Measurements from ENCODE around the gene CKM.
"Not testable (repeated sequence)": the region's sequence is repeated elsewhere in the genome, so short reads cannot be mapped to it uniquely, and the experiment has no call there.

CKM gene

DNA sequence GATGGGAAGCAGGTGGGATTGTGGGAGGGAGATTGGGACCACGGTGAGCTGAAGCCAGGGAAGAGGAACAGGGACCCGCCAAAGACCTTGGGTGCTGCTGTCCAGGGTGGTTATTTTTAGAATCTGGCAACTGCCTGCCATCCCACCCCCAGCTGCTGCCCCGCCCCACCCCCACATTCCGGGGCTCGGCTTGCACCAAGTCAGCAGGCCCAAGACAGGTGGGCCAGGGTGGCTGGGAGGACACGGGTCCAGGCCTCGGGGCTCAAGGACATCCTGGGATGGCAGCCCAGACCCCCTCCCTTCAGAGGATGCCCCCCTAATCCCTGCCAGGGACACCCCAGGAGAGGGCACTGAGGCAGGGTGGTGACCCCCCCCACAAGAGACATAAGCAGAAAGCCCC, 827 bp downstream of the CKM start:
- DNase-seq (ENCODE audit: low read depth in 2 of 2), result no peak

DNA sequence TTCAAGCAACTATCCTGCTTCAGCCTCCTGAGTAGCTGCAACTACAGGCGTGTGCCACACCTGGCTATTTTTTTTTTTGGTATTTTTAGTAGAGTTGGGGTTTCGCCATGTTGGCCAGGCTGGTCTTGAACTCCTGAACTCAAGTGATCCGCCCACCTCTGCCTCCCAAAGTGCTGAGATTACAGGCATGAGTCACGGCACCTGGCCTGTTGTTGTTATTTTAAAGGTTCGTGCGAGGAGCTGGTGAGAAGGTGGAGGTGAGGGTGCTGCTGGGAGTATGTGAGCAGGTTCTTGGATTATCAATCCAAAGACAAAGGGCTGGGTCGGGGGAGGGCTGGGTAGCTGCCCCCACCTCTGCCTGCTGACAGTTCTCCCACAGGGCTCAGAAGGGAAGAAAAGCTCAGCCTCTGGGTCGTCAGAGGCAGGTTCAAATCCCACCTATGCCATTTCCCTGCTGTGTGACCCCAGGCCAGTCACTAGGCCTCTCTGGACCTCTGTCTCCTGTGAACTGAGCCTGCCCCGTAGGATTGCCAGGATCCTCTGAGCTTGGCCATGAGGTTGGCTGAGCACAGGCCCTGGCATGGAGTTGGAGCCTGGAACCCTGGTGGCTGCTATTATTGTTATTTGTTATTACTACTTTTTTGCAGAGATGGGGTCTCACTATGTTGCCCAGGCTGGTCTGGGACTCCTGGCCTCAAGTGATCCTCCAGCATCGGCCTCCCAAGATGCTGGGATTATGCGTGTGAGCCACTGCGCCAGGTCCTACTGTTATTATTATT, 1.5 kb downstream of the CKM start:
- no peak for DNase-seq (ENCODE audit: low read depth in 2 of 2)

DNA sequence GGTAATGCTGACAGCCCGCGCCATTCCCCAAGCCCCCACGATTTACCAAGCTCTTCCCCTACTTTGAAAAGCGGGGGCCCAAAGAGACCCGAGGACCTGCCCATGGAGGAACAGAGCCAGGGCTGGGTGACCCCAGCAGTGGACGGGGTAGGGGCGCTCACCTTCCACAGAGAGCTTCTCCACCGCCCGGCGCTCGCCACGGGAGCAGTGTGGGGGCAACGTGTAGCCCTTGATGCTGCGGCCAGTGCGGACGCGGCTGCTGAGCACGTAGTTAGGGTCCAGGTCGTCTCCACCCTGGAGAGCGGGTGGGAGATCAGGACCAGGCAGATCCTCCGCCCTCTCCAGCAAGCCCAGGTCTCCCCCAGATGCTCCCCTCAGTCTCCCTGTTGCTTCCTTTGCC, 7.4 kb downstream of the CKM start:
- DNase-seq (ENCODE audit: low read depth in 2 of 2), result no peak

DNA sequence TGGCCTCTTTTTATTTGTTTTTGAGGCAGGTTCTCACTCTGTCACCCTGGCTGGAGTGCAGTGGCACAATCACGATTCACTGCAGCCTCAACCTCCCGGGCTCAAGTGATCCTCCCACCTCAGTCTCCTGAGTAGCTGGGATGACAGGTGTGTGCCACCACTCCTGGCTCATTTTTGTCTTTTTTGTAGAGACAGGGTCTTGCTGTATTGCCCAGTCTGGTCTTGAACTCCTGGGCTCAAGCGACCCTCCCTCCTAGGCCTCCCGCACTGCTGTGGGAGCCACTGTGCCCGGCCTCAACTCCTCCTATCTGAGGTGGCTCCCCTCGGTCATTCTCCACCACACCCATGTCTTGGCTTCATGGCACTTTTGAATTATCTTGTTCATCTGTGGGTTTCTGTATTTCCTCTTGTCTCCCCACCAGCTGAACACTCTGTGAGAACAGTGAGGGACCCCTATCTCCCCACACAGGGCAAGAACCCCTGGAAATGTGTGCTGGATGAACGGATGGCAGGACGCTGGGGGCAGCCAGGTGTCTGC, 7.9 kb downstream of the CKM start:
- no peak for DNase-seq (ENCODE audit: low read depth in 2 of 2)

DNA sequence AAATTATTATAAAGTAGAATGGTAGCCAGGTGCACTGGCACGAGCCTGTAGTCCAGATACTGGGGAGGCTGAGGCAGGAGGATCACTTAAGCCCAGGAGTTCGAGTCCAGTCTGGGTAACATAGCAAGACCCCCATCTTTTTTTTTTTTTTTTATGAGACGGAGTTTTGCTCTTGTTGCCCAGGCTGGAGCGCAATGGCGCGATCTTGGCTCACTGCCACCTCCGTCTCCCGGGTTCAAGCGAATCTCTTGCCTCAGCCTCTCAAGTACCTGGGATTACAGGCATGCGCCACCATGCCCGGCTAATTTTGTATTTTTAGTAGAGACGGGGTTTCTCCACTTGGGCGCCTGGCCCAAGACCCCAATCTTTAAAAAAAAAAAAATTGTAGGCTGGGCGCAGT, 10.4 kb downstream of the CKM start:
- DNase-seq (ENCODE audit: low read depth in 2 of 2), result not testable (repeated sequence)

DNA sequence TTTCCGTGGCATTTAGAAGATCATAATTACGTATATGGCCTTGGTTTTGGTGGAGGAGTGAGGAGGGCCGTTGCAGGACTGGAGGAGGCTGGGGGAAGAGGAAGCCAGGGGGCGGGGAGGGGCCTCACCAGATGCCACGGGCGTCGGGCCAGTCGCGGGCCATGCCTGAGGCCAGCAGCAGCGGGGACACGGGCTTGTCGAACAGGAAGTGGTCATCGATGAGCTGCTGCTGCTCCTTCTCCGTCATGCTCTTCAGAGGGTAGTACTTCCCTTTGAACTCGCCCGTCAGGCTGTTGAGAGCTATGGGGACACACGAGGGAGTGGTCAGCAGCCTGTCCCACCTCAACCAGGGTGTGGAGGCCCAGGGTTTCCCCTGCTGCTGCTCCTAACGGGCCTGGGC, 11.1 kb downstream of the CKM start:
- no peak for DNase-seq (ENCODE audit: low read depth in 2 of 2)

DNA sequence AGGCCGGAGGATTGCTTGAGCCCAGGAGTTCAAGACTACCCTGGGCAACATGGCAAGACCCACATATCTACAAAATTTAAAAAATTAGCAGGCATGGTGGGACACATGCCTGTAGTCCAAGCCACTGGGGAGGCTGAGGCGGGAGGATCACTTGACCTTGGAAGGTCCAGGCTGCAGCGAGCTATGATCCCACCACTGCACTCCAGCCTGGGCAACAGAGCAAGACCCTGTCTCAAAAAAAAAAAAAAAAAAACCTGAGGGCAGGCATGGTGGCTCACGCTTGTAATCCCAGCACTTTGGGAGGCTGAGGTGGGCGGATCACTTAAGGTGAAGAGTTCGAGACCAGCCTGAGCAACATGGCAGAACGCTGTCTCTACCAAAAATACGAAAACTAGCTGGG, 13.4 kb downstream of the CKM start:
- not testable (repeated sequence) for DNase-seq (ENCODE audit: low read depth in 2 of 2)

DNA sequence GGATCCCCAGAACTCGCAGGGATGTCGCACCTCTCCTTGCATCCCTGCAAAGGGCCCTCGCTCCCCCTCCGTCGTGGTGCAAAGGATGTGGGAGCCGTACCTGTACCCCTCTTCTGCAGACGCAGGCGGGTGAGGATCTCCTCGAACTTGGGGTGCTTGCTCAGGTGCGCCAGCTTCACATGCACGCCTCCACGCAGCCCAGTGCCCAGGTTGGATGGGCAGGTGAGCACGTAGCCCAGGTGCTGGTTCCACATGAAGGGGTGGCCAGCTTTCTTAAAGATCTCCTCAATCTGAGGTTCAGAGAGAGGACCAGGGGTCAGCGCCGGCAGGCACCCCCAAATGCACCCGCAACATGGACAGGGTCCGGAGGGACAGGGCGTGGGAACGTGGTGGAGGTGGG, 15.3 kb downstream of the CKM start:
- DNase-seq (ENCODE audit: low read depth in 2 of 2), result no peak

DNA sequence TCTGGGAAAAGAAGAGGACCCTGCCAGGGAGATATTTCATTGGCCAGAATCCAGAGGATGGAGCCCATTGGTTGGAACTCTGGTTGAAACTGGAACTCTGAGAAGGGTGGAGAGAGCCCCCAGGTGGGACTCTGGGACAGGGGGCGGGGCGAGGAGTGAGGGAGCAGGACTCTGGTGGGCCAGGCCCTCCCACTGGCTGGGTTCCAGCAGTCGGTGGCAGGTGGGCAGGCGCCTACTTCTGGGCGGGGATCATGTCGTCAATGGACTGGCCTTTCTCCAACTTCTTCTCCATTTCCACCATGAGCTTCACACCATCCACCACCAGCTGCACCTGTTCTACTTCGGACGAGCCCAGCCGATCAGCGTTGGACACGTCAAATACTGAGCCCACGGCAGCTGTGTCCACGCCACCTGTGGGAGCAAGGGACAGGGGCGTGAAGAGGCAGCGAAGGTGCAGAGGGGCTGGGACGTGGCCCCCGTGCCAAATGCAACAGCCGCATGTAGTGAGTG, 16.1 kb downstream of the CKM start:
- no peak for DNase-seq (ENCODE audit: low read depth in 2 of 2)

DNA sequence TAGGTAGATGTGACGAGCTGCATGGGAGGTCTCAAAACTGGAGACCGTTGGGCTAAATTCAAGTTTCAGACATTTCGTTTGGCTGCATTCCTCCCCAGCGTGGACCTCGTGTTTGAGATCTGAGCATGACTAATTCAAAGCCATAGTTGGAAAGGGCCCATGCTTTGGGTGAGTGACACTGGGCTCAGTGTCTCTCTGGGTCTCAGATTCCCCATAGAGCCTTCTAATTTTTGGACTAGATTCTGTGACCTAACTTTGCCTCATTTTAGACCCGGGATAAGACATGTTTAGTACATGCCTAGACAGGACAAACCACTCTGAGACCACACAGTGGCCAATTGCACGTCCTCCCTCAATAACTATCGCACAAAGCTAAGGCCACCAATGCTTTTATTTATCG, 16.6 kb downstream of the CKM start:
- no peak for DNase-seq (ENCODE audit: low read depth in 2 of 2)

DNA sequence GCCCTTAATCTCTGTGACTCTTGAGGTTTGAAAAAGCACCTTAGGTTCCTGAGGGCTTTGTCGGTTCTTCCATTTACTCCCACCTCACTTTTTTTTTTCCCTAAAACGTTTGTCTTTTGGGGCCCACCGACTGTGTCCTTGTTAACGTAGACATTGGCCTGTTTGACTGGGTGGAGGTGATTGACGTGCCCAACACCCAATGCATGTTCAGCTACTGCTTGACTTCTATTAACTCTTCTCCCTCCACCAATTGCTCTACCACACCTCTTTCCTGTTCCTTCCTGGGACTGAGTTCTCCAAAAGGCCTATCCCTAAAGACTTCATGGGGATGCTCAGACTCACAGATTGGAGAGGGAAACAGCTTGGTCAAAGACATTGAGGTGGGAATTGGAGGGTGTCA, 17.3 kb downstream of the CKM start:
- no peak for DNase-seq (ENCODE audit: low read depth in 2 of 2)

DNA sequence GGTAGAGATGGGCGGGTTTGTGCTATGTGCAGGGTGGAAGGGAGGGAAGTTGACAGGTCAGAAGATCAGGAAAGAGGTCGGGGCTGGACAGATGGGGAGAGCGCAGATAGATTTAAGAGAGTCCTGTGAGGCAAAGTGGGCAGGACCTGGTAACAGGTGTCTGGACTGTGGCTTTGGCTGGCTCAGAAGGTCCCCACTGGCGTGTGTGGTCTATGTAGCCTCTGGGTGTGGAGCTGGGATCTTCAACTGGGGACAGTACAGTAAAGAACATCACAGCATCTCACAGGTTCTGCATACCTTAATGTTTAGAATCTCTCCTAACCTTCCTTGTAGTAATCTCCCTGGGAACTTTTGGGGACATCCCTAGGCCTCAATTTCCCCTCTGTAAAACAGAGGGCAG, 17.7 kb downstream of the CKM start:
- DNase-seq (ENCODE audit: low read depth in 2 of 2), result no peak

DNA sequence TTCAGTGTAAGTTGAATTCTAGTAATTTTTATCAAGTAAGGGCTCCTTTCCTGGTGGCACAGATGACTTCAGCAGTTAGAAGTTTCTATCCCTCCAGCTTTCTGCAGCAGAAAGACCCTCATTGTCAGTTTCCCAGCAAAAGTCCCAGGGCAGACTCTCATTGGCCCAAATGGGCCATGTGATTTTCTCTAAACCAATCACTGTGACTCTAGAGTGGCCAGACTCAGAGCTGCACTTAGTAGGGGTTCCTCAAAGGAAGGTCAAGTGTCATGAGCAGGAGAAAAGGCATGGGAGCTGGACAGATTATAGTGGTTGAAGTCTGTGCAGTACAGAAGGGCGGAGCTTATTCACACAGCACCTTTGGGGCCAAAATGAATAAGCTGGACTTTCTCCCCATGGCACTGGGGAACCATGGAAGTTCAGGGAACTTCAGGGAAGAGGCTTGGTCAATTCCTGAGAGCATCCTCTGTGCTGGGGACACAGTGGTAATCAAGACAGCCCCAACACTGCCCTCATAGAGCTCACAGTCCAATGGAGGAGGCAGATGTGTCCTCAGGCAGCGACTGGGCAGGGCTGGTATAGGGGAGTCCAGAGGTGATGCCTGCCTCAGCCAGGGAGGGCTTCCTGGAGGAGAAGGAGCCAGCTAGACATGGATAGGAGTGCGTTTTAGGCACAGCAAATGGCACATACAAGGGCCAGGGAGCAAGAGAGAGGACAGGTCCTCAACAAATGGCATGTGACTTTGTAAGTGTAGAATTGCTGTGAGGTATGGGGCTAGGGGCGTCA, 18.3 kb downstream of the CKM start:
- no peak for DNase-seq (ENCODE audit: low read depth in 2 of 2)

DNA sequence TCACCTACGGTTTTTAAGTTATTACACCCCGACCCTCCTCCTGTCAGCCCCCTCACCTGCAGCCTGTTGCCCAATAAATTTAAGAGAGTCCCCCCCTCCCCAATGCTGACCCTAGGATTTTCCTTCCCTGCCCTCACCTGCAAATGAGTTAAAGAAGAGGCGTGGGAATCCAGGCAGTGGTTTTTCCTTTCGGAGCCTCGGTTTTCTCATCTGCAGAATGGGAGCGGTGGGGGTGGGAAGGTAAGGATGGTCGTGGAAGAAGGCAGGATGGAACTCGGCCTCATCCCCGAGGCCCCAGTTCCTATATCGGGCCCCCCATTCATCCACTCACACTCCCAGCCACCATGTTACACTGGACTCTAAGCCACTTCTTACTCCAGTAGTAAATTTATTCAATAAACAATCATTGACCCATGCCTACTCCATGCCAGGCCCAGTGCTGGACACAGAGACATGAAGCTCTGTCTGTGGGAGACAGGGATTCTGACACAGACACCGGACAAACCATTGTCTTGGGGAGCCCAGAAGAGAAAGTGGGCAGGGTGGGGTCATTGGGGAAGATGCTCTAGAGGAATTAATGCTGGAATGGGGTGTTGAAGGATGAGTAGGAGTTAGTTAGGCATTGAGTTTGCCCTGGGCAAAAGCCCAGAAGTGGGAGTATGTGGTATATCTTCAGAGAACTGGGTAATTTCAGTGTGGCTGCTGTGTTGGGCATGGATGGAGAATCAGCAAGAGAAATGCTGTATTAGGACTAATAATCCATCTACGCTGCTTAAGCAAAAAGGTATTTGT, 19.2 kb downstream of the CKM start:
- DNase-seq (ENCODE audit: low read depth in 2 of 2), result no peak

DNA sequence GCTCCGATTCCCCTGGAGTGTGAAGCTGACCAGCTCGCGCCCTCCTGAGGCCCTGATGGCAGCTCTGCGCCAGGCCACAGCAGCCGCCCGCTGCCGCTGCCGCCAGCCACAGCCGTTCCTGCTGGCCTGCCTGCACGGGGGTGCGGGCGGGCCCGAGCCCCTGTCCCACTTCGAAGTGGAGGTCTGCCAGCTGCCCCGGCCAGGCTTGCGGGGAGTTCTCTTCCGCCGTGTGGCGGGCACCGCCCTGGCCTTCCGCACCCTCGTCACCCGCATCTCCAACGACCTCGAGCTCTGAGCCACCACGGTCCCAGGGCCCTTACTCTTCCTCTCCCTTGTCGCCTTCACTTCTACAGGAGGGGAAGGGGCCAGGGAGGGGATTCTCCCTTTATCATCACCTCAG, 20.3 kb downstream of the CKM start:
- no peak for DNase-seq (ENCODE audit: low read depth in 2 of 2)

DNA sequence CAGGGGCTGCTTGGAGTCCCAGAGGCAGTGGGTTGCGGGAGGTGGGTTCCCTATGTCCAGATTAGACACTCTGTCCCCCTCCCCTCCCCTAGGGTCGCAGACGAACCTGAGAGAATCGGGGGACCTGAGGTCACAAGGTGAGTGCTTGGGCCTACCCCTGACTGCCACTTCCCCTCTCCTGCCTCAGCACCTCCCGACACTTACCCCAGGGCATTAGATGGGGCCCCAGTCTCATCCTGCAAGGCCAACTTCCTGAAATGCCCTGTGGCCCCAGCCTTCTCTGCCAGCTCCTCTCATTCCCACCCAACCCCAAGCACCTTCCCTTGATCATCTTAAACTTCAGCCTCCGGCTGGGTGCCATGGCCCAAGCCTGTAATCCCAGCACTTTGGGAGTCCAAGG, 23.0 kb downstream of the CKM start:
- DNase-seq (ENCODE audit: low read depth in 2 of 2), result no peak

DNA sequence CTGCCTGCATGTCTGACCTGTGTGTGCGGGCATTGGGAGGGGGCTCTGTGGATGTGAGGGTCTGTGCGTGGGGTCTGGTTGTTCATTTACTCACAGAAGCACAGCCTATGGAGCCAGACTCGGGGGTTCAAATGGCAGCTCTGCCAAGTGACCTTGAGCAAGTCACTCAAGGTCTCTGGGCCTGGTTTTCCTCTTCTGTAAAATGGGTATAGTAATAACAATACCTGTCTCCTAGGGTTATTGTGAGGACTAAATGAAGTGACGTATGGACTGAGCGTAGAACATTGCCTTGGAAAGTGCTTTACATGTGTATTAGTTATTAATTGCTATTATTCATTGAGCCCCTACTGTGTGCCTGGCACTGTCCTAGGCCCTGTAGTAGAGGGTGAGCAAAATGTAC, 24.4 kb downstream of the CKM start:
- no peak for DNase-seq (ENCODE audit: low read depth in 2 of 2)

DNA sequence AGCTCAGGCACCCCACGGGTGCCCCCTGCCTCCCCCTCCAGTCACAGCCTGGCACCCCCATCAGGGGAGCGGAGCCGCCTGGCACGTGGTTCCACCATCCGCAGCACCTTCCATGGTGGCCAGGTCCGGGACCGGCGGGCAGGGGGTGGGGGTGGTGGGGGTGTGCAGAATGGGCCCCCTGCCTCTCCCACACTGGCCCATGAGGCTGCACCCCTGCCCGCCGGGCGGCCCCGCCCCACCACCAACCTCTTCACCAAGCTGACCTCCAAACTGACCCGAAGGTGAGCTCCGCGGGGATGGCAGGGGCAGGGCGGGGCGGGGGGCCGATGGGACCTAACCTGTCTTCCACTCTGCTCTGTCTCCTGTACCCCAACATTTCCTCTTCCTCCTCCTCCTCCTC, 25.0 kb downstream of the CKM start:
- no peak for DNase-seq (ENCODE audit: low read depth in 2 of 2)

DNA sequence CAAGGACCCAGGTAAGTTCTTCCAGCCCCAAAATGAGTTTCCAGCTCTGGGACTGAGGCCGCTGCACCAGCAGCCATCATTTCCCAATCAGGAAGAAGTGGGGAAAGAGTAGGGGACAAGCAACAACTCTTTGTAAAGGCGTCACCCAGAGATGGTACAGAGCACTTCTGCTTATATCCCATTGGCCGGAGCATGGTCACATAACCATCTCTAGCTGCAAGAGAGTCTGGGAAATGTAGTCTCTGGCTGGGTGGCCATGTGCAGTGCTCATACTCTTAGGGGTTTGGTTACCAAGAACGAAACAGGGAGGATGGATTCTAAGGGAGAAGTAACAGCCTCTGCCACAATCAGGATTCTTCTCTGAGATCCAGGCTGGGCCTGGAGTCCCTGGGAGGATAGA, 26.3 kb downstream of the CKM start:
- DNase-seq (ENCODE audit: low read depth in 2 of 2), result no peak

DNA sequence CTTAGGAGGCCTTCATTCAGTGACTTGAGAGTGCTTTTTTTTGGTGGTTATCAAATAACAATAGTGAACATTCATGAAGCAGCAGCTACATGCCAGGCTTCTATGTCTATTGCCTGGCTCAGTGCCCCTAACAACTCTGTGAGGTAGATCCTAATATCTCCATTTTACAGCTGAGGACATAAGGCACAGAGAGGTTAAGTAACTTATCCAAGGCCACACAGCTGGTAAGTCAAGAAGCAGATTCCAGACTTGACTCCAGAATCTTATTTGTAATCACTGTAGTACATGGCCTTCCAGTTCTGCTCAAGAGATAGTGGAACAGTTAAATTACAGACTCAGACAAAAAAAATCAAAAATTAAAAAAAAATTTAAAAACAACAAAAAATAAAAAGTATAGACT, 26.8 kb downstream of the CKM start:
- DNase-seq (ENCODE audit: low read depth in 2 of 2), result no peak

DNA sequence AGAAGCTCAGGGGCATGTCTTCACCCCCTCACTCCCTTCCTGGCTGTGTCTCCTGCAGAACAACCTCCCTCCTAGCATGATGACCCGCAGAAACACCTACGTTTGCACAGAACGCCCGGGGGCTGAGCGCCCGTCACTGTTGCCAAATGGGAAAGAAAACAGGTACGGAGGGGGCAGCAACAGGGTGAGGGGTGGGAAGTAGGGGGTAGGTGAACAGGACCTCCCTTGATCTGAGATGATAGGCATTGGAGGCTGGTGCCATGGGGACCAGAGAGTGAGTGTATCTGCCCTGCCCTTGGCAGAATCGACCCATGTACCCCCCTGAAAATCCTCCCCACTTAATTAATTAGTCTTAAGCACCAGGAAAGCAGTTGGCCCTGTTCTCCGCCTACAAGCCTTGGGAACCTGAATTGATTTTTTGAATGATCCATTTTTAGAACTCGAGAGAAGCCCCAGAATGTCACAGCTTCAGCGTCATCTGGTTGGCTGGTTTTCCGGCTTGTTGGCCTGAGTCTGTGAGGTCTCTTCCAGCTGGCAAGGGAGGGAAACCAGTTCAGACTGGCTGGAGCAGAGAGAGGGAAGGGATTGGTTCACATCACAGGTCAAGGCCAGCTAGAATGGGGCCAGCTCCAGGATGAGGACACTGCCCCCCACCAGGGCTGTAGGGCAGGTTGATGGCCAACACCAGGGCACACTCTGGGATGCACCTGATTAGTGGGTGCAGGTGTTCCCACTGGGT, 28.2 kb downstream of the CKM start:
- no peak for DNase-seq (ENCODE audit: low read depth in 2 of 2)

DNA sequence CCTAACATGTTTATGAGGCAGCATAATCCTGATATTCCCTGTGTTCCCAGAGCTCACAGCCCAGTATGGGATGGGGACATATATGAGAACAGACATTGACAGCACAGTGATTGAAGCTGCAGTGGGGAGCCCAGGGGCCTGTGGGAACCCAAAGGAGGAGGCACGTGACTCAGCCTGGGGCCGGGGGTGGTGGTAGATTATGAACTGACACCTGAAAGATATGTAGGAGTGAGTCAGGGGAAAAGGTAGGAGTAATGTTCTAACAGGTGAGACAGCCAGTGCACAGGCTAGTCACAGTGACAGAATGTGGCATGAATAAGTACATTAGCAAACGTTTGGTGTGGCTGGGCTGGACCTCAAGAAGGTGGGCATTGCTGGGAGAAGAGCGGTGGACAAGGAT, 29.0 kb downstream of the CKM start:
- DNase-seq (ENCODE audit: low read depth in 2 of 2), result no peak
